Peyer's patch (tissue), 4 donors: ENCODE results near the gene C9orf153.

Source experiments
- POLR2A ChIP-seq, 2 donors: fragments of 450-650 bp; IDR thresholded peaks; one replicate each; pipeline ENCODE4 v1.5.1; 2017; ENCODE audit warnings: antibody characterized with exemption in 2 of 2, mild to moderate bottlenecking in 2 of 2, moderate library complexity in 2 of 2
- TF ChIP-seq, protein P1 (sequence below), 6 experiments: fragments of 450-650 bp in 4 of 6; fragments of 200-600 bp in 2 of 6; sonication (generic) in 1 of 6; IDR thresholded peaks; one replicate each; pipeline ENCODE4 v1.5.1; 2017 to 2019; ENCODE audit warnings: antibody characterized with exemption in 6 of 6, mild to moderate bottlenecking in 3 of 6, moderate library complexity in 1 of 6

DNA sequence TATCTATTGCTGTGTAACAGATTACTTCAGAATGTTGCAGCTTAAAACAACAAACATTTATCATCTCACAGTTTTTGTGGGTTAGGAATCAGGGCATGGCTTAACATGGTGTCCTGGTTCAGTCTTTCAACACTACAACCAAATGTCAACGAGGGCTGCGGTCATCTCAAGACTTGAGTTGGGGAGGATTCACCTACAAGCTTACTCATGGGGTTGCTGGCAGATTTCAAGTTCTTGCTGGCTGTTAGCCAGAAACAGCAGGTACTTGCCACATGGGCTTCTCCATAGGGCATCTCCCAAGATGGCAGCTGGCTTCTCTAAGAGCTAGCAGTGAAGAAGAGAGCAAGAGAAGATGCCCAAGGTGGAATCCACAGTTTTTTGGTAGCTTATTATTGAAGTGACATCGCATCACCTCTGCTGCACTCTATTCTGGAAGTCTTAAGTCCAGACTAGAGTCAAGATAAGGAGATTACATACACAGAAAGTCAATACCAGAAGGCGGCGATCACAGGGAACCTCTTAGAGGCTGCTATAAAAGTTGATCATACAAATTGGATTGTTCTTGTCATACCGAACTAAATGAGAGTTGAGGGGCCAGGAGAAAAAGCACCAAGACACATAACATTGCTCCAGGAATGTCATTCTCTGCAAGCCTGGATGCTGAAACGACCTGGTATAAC lies 42.2 kb downstream of the C9orf153 start:
- TF ChIP-seq, protein P1, sequence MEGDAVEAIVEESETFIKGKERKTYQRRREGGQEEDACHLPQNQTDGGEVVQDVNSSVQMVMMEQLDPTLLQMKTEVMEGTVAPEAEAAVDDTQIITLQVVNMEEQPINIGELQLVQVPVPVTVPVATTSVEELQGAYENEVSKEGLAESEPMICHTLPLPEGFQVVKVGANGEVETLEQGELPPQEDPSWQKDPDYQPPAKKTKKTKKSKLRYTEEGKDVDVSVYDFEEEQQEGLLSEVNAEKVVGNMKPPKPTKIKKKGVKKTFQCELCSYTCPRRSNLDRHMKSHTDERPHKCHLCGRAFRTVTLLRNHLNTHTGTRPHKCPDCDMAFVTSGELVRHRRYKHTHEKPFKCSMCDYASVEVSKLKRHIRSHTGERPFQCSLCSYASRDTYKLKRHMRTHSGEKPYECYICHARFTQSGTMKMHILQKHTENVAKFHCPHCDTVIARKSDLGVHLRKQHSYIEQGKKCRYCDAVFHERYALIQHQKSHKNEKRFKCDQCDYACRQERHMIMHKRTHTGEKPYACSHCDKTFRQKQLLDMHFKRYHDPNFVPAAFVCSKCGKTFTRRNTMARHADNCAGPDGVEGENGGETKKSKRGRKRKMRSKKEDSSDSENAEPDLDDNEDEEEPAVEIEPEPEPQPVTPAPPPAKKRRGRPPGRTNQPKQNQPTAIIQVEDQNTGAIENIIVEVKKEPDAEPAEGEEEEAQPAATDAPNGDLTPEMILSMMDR (IDR thresholded peaks at IDR 0.05), result no peak
- no peak for TF ChIP-seq POLR2A (IDR thresholded peaks at IDR 0.05)
